NB4 (cell line): ENCODE data around the gene CC2D1A.

Experiments
- DNase-seq: peaks from one replicate; pipeline ENCODE4 v3.0.0; 2010; ENCODE audit warnings: low read depth
- H3K4me3 ChIP-seq: one replicate; pipeline ENCODE4 v1.5.1; 2011; ENCODE audit warnings: mild to moderate bottlenecking, low read depth, low read length, moderate library complexity
- MYC ChIP-seq: IDR thresholded peaks from 2 replicates; pipeline ENCODE4 v1.6.1; 2011; ENCODE audit warnings: low read depth, low read length
- POLR2A ChIP-seq: IDR thresholded peaks from 2 replicates; pipeline ENCODE4 v1.6.1; 2011; ENCODE audit warnings: mild to moderate bottlenecking; ENCODE audit not compliant: insufficient read length; ENCODE audit errors: extremely low read depth
- TF ChIP-seq, protein P1 (sequence below): IDR thresholded peaks from 2 replicates; pipeline ENCODE4 v1.6.1; 2011; ENCODE audit warnings: low read depth, low read length
- TF ChIP-seq, protein P2 (sequence below): IDR thresholded peaks from one replicate; pipeline ENCODE4 v1.5.1; 2012; ENCODE audit warnings: low read depth, low read length

The CC2D1A gene

DNA sequence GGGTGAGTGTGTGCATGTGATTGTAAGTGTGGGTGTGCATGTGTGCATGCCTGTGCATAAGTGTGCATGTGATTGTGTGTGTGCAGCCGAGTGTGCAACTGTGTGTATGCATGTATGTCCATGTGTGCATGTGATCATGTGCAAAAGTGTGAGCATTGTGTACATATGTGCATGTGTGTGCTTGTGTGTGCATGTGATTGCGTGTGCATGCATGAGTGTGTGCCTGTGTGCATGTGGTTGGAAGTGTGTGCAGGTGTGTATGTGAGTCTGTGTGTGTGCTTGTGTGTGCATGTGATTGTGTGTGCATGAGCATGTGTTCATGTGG, 28.7 kb downstream of the CC2D1A start:
- DNase-seq: no peak
- TF ChIP-seq, protein P1, sequence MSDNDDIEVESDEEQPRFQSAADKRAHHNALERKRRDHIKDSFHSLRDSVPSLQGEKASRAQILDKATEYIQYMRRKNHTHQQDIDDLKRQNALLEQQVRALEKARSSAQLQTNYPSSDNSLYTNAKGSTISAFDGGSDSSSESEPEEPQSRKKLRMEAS: 0 out of 2 replicates have a peak, but pooled peaks have one; percentile 21
- no peak for TF ChIP-seq MYC
- no peak overlapping the region for H3K4me3 ChIP-seq

DNA sequence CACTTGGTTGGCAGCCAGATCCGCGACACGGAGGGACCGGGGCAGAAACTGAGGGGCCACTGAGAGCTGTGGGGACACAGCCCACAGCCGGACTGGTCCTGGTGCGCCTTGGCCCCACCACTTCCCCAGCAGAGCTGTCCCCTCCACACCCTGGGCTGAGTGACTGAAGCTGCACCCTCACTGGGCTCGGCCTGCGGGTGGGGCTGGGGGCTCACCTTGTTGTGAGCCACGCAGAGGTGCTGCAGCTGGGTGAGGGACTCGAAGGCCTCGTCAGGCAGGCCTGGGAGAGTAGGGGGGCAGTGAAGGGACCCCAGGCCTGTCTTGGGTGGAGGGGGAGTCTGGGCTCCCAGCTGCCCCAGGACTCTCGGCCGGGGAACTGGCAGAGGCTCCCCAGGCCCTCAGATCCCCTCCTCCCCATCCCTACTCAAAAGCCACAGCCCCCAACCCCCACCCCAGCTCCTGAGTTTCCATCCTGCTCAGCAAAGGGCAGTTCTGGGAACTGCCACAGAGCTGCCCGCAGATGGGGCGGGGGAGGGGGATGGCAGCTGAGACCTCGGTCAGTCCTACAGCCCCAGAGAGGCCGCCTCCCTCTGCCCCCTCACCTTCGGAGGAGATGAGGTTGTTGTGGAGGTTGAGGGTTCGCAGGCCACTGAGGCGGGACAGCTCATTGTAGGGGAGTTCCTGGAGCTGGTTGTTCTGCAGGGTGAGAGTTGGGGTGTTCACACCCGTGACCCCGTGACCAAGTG, 29.9 kb downstream of the CC2D1A start:
- TF ChIP-seq, protein P2, sequence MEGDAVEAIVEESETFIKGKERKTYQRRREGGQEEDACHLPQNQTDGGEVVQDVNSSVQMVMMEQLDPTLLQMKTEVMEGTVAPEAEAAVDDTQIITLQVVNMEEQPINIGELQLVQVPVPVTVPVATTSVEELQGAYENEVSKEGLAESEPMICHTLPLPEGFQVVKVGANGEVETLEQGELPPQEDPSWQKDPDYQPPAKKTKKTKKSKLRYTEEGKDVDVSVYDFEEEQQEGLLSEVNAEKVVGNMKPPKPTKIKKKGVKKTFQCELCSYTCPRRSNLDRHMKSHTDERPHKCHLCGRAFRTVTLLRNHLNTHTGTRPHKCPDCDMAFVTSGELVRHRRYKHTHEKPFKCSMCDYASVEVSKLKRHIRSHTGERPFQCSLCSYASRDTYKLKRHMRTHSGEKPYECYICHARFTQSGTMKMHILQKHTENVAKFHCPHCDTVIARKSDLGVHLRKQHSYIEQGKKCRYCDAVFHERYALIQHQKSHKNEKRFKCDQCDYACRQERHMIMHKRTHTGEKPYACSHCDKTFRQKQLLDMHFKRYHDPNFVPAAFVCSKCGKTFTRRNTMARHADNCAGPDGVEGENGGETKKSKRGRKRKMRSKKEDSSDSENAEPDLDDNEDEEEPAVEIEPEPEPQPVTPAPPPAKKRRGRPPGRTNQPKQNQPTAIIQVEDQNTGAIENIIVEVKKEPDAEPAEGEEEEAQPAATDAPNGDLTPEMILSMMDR: no peak
- TF ChIP-seq, protein P1: no peak
- TF ChIP-seq MYC (no peak), POLR2A (no peak)
- no peak for DNase-seq

DNA sequence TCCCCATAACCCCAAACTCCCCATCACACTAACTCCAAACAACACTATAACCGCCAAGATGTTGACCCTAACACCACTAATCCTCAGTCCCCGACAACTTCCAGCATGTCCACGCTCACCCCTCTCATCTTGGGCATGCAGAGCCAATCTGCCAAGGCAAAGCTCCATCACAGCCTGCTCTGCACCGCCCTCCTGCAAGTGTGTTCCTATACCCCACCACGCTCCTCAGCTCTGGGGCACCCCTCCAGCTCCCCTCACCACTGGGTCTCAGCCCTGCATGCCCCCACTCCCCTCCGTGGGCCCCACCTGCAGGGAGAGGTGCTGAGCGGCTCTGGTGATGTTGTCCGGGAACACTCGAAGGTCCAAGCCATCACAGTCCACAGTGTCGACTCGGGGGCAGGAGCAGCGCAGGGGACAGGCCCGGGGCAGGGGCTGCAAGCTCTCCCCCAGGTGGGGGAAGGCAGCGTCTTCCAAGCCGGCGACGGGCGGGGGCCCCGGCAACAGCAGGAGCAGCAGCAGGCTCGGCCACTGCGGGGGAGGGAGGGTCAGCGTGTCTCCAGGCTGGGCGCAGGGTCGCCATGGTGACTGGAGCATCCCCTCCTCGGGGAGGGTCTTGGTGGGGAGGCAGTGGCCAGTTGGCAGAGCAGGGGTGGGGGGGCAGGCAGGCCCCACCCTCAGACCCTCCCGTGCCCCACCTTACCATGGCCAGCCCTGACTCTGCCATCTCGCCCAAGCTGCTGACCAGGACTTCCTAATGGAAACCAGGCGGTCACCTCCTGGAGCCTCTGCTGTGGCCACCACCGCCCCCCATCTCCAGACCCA, 31.7 kb downstream of the CC2D1A start:
- TF ChIP-seq, protein P2: no peak
- TF ChIP-seq POLR2A (no peak), MYC (no peak)
- TF ChIP-seq, protein P1: no peak
- no peak overlapping the region for H3K4me3 ChIP-seq
- no peak for DNase-seq

More for the DNA sequence above, 29.9 kb downstream of the CC2D1A start:
- no peak overlapping the region for H3K4me3 ChIP-seq

DNA sequence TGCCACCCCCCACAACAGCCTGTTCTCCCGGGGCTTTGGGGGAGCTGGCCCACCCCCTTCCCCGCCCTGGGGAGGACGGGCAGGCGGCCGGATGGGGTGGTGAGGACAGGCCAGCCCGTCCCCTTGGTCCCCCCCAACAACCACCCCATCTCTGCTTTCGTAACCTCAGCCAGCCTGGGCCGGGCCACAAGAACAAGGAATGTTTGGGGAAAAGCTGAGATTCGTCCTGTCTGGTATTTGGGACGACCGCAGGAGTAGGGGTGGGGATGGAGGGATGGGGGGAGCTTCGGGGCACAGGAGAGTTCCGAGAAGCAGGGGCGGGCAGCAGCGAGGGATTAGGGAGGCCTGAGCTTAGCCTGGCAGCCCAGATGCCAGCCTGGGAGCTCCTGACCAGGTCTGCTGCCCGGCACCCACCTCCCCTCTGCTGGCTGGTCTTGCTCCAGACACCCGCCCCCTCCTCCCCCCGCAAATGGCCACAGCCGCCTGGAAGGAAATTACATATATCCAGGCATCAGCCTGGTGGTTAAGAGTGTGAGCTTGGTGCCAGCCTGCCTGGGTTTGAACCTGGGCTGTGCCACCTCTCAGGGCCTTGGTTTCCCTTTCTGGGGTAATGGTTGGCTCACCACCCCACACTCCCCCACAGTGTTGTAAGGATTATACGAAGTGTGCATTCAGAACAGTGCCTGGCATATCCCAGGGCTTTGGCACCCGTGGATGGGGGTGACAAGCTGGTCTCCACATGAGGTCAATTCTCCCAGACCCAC, 32.5 kb downstream of the CC2D1A start, which contains the start of gene PODNL1:
Gene PODNL1 (minus strand): TSS at position 117 of the 764 bp plus-strand sequence. CDS start 236 bp downstream, outside the sequence.
- DNase-seq: no peak
- TF ChIP-seq MYC: no peak
- TF ChIP-seq, protein P2: no peak
- TF ChIP-seq, protein P1: no peak
- TF ChIP-seq POLR2A: no peak
- H3K4me3 ChIP-seq: no peak within 1 kb of the TSS

DNA sequence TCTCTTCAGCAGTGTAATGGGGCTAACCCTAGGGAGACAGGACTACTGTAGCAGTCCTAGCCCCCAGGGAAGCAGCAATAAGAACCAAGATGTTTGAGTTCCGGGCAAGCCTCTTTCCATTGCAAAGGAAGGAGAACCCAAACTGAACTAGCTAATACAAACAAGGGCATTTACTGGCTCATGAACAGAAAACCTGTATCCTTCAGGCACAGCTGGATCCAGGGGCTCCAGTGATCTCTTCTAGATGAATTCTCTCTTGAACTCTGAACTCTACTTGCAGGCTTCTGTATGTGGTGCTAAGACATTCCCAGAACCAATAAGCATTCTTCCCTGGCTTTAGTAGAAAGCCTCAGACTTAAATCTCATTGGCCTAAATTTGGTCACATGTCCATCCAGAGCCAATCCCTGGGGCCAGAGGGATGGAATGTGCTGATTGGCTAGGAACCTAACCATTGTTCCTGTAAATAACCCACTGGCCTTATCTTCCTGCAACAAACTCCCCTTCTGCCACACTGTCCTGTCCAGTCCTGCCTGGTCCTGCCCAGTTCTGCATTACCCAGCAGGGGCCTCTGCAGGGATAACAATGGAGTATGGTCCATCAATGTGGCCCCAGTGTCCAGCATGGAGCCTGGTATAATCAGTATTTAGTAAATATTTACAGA, 36.2 kb downstream of the CC2D1A start:
- no peak overlapping the region for H3K4me3 ChIP-seq
- DNase-seq: peak; percentile 30
- TF ChIP-seq, protein P1: no peak
- no peak for TF ChIP-seq MYC
- TF ChIP-seq, protein P2: no peak
- TF ChIP-seq POLR2A: no peak
